ENCODE results near the gene STUM.

- TF ChIP-seq, protein P1, sequence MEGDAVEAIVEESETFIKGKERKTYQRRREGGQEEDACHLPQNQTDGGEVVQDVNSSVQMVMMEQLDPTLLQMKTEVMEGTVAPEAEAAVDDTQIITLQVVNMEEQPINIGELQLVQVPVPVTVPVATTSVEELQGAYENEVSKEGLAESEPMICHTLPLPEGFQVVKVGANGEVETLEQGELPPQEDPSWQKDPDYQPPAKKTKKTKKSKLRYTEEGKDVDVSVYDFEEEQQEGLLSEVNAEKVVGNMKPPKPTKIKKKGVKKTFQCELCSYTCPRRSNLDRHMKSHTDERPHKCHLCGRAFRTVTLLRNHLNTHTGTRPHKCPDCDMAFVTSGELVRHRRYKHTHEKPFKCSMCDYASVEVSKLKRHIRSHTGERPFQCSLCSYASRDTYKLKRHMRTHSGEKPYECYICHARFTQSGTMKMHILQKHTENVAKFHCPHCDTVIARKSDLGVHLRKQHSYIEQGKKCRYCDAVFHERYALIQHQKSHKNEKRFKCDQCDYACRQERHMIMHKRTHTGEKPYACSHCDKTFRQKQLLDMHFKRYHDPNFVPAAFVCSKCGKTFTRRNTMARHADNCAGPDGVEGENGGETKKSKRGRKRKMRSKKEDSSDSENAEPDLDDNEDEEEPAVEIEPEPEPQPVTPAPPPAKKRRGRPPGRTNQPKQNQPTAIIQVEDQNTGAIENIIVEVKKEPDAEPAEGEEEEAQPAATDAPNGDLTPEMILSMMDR (IDR thresholded peaks at IDR 0.05): no peak
- no peak for TF ChIP-seq POLR2A (IDR thresholded peaks at IDR 0.05)
Measured at GRCh38 chr1:226589008-226589733, 40.6 kb downstream of the STUM start.

All from right lobe of liver (tissue), 4 donors.